Measurements from ENCODE around the gene SOX13.

DNA sequence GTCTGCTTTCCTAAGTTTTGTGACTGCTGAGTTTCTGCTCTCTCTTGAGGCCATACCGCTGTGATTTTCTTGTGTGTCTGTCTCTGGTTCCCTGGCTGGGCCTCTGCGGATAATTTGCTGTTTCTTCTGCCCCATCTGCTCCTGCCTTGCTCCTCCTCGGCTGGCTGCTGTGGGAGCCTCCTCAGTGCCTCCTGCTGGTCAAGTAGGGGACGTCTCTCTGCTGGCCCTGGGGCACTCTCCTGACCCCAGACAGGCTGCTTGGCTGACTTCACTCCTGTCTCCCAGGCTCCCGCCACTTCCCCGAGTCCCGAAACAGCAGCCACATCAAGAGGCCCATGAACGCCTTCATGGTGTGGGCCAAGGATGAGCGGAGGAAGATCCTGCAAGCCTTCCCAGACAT is 50.5 kb downstream of the SOX13 start:
- TF ChIP-seq, protein P1, sequence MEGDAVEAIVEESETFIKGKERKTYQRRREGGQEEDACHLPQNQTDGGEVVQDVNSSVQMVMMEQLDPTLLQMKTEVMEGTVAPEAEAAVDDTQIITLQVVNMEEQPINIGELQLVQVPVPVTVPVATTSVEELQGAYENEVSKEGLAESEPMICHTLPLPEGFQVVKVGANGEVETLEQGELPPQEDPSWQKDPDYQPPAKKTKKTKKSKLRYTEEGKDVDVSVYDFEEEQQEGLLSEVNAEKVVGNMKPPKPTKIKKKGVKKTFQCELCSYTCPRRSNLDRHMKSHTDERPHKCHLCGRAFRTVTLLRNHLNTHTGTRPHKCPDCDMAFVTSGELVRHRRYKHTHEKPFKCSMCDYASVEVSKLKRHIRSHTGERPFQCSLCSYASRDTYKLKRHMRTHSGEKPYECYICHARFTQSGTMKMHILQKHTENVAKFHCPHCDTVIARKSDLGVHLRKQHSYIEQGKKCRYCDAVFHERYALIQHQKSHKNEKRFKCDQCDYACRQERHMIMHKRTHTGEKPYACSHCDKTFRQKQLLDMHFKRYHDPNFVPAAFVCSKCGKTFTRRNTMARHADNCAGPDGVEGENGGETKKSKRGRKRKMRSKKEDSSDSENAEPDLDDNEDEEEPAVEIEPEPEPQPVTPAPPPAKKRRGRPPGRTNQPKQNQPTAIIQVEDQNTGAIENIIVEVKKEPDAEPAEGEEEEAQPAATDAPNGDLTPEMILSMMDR (conservative IDR thresholded peaks at IDR 0.05): no peak; the same call in 1 of the 2 replicates
- TF ChIP-seq ZFX (IDR thresholded peaks at IDR 0.05): no peak
